ENCODE results near the gene SCFD2. TPM values are rescaled to one million over a fixed set of nuclear protein-coding genes. Genes with fewer than 3 reads are reported as not detected.

The SCFD2 gene
- total RNA-seq, 1 donor from 2014 or later = 22.8 TPM

DNA sequence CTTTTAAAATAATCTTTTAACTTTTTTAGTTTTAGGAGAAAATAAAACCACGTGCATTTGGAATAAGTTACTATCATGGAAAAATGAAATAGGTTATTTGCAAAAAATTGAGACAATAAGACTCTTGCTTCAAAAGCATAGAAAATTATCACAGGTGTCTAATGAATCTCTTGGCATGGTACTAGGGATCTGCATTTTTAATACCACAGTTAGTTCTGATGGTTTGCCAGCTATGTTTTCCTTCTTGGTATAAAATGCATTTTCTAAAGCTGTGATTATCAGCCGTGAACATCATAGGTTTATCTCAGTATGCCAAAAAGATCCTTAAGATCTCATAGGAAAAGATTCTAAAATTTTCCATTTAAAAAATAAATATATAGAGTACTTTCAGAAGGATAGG is 419.9 kb downstream of the SCFD2 start:
- Histone ChIP-seq H3K9me3 (no peaks in the 10 kb centered on the region), H3K27ac (no peak overlapping the region), H3K4me3 (peak overlapping the region in 1 of 2 donors; percentile 13), H3K36me3 (no peaks in the 10 kb centered on the region), H3K27me3 (no peaks in the 10 kb centered on the region), H3K4me1 (no peaks in the 10 kb centered on the region)
- DNase-seq (ENCODE audit: low spot score in 2 of 2) = no peak
- intact Hi-C loops (cut with DNase I) = no loop called here
- TF ChIP-seq CTCF (IDR thresholded peaks at IDR 0.05) = no peak

DNA sequence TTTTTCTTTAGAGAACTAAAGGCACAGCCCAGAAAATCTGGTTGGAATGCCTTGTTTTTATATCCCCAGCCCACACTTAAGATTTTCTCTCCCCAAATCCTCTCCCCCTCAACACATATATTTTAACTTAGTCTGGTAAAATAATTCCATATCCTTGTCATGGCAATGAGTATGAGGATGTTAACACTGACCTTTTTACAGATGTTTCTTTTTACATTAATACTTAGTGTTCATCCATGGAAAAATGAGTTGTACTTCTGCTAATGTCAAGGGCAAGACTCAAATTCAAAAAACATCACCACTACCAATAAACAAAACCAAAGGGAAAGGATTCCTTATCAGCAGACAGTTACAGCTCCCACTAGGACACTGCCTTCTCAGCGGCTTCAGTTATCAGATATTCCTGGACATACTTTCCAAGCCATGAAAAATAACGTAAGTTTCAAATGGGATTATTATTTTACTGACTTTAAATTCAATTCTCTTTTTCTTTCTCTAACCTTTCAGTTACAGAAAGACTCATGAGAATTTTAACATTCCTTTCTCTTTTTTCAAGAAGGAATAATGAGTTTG is 420.4 kb downstream of the SCFD2 start:
- Histone ChIP-seq H3K27ac (no peak overlapping the region), H3K4me1 (no peaks in the 10 kb centered on the region), H3K27me3 (no peaks in the 10 kb centered on the region), H3K9me3 (no peaks in the 10 kb centered on the region), H3K36me3 (no peaks in the 10 kb centered on the region), H3K4me3 (no peak overlapping the region)
- intact Hi-C loops (cut with DNase I) = no loop called here
- no peak for TF ChIP-seq CTCF (IDR thresholded peaks at IDR 0.05)
- no peak for DNase-seq (ENCODE audit: low spot score in 2 of 2)

DNA sequence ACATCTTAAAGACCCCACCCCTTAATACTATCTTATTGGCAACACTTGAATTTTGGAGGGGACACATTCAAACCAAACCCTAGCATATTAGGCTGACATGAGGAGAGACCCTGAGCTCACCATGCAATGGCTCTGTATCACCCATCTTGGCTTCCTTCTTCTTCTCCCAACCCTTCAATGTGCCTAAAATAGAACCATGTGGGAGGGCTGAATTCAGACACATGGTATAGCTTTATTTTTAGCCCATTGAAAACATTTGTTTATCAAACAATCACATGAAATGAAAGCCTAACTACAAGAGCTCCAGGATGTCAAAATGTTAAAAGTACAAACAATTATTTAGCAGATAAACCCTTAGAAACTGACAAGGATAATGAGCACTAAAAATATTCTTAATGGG is 422.2 kb downstream of the SCFD2 start:
- H3K36me3 ChIP-seq = no peaks in the 10 kb centered on the region
- no peaks in the 10 kb centered on the region for H3K4me1 ChIP-seq
- H3K9me3 ChIP-seq = no peaks in the 10 kb centered on the region
- DNase-seq (ENCODE audit: low spot score in 2 of 2) = no peak
- no peak overlapping the region for H3K4me3 ChIP-seq
- no peak for TF ChIP-seq CTCF (IDR thresholded peaks at IDR 0.05)
- intact Hi-C loops (cut with DNase I) = no loop called here
- H3K27me3 ChIP-seq = no peaks in the 10 kb centered on the region
- no peak overlapping the region for H3K27ac ChIP-seq

DNA sequence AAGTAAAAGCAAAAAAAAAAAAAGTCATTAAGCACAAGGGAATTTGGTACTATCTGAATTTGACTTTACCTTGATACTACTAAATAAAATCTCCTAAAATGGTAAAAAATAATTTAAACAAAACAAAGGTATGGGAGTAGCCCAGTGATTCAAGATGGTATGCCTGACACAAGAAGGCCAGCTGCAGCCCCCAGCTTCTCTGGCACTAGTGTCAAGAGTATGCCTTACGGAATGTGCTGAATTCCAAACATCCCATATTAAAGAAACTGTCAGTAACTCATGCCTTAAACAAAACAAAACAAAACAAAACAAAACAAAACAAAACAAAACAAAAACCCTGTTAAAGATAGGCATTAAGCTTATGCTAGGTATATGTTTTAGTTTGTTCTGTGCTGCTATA is 422.9 kb downstream of the SCFD2 start:
- DNase-seq (ENCODE audit: low spot score in 2 of 2) = no peak
- no peak for TF ChIP-seq CTCF (IDR thresholded peaks at IDR 0.05)
- Histone ChIP-seq H3K27ac (no peak overlapping the region), H3K4me1 (no peaks in the 10 kb centered on the region), H3K9me3 (no peaks in the 10 kb centered on the region), H3K4me3 (no peak overlapping the region), H3K36me3 (no peaks in the 10 kb centered on the region), H3K27me3 (no peaks in the 10 kb centered on the region)
- intact Hi-C loops (cut with DNase I) = no loop called here

DNA sequence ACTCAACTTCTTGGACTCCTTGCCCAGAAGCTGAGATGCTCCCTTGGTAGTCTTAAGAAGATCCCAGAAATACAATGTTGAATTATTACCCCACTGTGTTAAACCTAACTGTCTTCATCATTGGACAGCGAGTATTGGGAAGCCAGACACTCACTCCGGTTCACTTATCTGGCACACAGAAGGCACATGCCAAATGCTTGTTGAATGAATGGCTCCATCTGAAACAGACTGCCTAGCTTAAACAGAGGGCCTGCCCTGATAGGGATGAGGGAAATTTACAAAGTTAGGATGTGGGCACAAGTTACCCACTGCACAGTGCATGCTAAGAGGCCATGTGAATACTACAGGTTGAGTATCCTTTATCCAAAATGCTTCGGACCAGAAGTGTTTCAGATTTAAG is 424.4 kb downstream of the SCFD2 start:
- H3K9me3 ChIP-seq = no peaks in the 10 kb centered on the region
- no peak overlapping the region for H3K4me3 ChIP-seq
- H3K27ac ChIP-seq = no peak overlapping the region
- intact Hi-C loops (cut with DNase I) = no loop called here
- H3K36me3 ChIP-seq = no peaks in the 10 kb centered on the region
- no peaks in the 10 kb centered on the region for H3K4me1 ChIP-seq
- no peak for TF ChIP-seq CTCF (IDR thresholded peaks at IDR 0.05)
- no peak for DNase-seq (ENCODE audit: low spot score in 2 of 2)
- no peaks in the 10 kb centered on the region for H3K27me3 ChIP-seq

GRCh38 chr4:52939739-52940138 is 426.1 kb downstream of the SCFD2 start:
- no peak overlapping the region for H3K4me3 ChIP-seq
- H3K9me3 ChIP-seq = no peaks in the 10 kb centered on the region
- no peaks in the 10 kb centered on the region for H3K4me1 ChIP-seq
- intact Hi-C loops (cut with DNase I) = no loop called here
- no peak for DNase-seq (ENCODE audit: low spot score in 2 of 2)
- H3K27ac ChIP-seq = no peak overlapping the region
- H3K27me3 ChIP-seq = no peaks in the 10 kb centered on the region
- no peak for TF ChIP-seq CTCF (IDR thresholded peaks at IDR 0.05)
- H3K36me3 ChIP-seq = no peaks in the 10 kb centered on the region
